ENCODE measurements around the gene PHKB. TPM values are rescaled to one million over a fixed set of nuclear protein-coding genes. Genes with fewer than 3 reads are reported as not detected.
"Not testable (repeated sequence)": the region's sequence is repeated elsewhere in the genome, so short reads cannot be mapped to it uniquely, and the experiment has no call there.

Gene PHKB
- total RNA-seq, 2 experiments from 2014 or later: 12.6 to 12.8 TPM

DNA sequence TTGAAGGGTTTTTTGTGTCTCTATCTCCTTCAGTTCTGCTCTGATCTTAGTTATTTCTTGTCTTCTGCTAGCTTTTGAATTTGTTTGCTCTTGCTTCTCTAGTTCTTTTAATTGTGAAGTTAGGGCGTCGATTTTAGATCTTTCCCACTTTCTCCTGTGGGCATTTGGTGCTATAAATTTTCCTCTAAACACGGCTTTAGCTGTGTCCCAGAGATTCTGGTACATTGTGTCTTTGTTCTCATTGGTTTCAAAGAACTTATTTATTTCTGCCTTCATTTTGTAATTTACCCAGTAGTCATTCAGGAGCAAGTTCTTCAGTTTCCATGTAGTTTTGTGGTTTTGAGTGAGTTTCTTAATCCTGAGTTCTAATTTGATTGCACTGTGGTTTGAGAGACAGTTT is 90.1 kb downstream of the PHKB start:
- H3K4me3 Mint-ChIP-seq; H3K27ac Mint-ChIP-seq; H3K4me1 Mint-ChIP-seq; CTCF ChIA-PET; H3K27me3 Mint-ChIP-seq; ATAC-seq; intact Hi-C loops (cut with DNase I, micrococcal nuclease); DNase-seq; POLR2A ChIA-PET: not testable (repeated sequence)
- H3K9me3 Mint-ChIP-seq (ENCODE audit: low read depth): peaks cover 24% of the 10 kb centered on the region
- H3K36me3 Mint-ChIP-seq (ENCODE audit: low read depth): peaks cover 95% of the 10 kb centered on the region

DNA sequence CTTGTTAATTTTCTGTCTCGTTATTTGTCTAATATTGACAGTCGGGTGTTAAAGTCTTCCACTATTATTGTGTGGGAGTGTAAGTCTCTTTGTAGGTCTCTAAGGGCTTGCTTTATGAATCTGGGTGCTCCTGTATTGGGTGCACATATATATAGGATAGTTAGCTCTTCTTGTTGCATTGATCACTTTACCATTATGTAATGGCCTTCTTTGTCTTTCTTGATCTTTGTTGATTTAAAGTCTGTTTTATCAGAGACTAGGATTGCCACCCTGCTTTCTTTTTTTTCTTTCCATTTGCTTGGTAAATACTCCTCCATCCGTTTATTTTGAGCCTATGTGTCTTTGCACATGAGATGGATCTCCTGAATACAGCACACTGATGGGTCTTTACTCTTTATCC is 90.6 kb downstream of the PHKB start:
- Mint-ChIP-seq H3K9me3 (ENCODE audit: low read depth) (peaks cover 24% of the 10 kb centered on the region), H3K36me3 (ENCODE audit: low read depth) (peaks cover 94% of the 10 kb centered on the region)
- DNase-seq; intact Hi-C loops (cut with DNase I, micrococcal nuclease); POLR2A ChIA-PET; H3K27ac Mint-ChIP-seq; CTCF ChIA-PET; H3K4me1 Mint-ChIP-seq; H3K4me3 Mint-ChIP-seq; H3K27me3 Mint-ChIP-seq; ATAC-seq: not testable (repeated sequence)

DNA sequence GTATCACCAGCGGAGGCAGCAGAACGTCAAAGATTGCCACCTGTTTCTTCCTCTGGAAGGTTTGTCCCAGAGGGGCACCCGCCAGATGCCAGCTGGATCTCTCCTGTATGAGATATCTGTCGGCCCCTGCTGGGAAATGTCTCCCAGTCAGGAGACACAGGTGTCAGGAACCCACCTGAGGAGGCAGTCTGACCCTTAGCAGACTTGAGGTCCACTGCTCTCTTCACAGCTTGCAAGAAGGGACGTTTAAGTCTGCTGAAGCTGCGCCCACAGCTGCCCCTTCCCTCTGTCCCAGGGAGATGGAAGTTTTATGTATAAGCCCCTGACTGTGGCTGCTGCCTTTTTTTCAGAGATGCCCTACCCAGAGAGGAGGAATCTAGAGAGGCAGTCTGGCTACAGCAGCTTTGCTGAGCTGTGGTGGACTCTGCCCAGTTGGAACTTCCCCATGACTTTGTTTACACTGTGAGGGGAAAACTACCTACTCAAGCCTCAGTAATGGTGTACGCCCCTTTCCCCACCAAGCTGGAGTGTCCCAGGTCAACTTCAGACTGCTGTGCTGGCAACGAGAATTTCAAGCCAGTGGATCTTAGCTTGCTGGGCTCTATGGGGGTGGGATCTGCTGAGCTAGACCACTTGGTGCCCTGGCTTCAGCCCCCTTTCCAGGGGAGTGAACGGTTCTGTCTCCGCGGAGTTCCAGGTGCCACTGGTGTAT is 92.9 kb downstream of the PHKB start:
- H3K4me3 Mint-ChIP-seq: no peak overlapping the region
- no peaks in the 10 kb centered on the region for H3K27me3 Mint-ChIP-seq
- H3K9me3 Mint-ChIP-seq (ENCODE audit: low read depth): peaks cover 22% of the 10 kb centered on the region
- no peaks in the 10 kb centered on the region for H3K4me1 Mint-ChIP-seq
- peaks cover 78% of the 10 kb centered on the region for H3K36me3 Mint-ChIP-seq (ENCODE audit: low read depth)
- ATAC-seq (no peak), DNase-seq (no peak)
- intact Hi-C loops (cut with DNase I, micrococcal nuclease): no loop called here
- CTCF ChIA-PET: interaction anchor here (0.7 kb wide), 1 partner anchor 227 kb away, joined by 3 read pairs; no protein-coding TSS in a partner anchor
- POLR2A ChIA-PET: no interaction called here
- no peak overlapping the region for H3K27ac Mint-ChIP-seq

DNA sequence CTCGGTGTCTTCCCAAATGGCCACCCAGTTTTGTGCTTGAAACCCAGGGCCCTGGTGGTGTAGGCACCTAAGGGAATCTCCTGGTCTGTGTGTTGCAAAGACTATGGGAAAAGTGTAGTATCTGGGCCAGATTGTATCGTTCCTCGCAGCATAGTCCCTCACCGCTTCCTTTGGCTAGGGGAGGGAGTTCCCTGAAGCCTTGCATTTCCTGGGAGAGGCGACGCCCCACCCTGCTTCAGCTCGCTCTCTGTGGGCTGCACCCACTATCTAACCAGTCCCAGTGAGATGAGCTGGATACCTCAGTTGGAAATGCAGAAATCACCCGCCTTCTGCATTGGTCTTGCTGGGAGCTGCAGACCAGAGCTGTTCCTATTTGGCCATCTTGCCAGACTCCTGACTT is 93.5 kb downstream of the PHKB start:
- intact Hi-C loops (cut with DNase I, micrococcal nuclease); DNase-seq: not testable (repeated sequence)
- CTCF ChIA-PET: interaction anchor here (0.7 kb wide), 1 partner anchor 226 kb away, joined by 3 read pairs; no protein-coding TSS in a partner anchor

DNA sequence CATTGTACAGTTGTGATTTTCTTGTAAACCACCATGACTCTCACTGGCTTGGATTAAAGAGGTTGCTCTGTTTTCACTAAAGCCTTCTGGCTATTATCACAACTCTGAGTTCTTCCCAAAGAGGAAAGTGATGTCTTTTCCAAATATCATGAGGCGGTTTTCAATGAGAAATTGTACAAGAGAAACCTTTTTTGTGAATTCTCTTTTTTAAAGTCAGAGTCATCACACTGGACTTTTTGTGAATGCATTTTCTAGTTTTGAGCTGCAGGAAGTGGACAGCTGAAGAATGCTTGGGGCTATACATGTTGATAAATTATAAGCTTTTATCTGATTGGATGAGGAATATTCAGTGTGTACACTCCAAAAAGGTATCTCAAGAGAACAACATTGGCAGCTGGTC is 100.2 kb downstream of the PHKB start:
- H3K4me3 Mint-ChIP-seq: no peak overlapping the region
- intact Hi-C loops (cut with DNase I, micrococcal nuclease): no loop called here
- no peaks in the 10 kb centered on the region for H3K27me3 Mint-ChIP-seq
- H3K9me3 Mint-ChIP-seq (ENCODE audit: low read depth): peaks cover 6% of the 10 kb centered on the region
- DNase-seq (no peak), ATAC-seq (no peak)
- peaks cover 41% of the 10 kb centered on the region for H3K36me3 Mint-ChIP-seq (ENCODE audit: low read depth)
- peaks cover 16% of the 10 kb centered on the region for H3K4me1 Mint-ChIP-seq
- ChIA-PET POLR2A (no interaction called here), CTCF (no interaction called here)
- no peak overlapping the region for H3K27ac Mint-ChIP-seq

More for the DNA sequence above, 93.5 kb downstream of the PHKB start:
- H3K27me3 Mint-ChIP-seq, POLR2A ChIA-PET, H3K27ac Mint-ChIP-seq, H3K4me3 Mint-ChIP-seq, ATAC-seq, H3K4me1 Mint-ChIP-seq: not testable (repeated sequence)
- H3K9me3 Mint-ChIP-seq (ENCODE audit: low read depth): peaks cover 22% of the 10 kb centered on the region
- H3K36me3 Mint-ChIP-seq (ENCODE audit: low read depth): peaks cover 73% of the 10 kb centered on the region

DNA sequence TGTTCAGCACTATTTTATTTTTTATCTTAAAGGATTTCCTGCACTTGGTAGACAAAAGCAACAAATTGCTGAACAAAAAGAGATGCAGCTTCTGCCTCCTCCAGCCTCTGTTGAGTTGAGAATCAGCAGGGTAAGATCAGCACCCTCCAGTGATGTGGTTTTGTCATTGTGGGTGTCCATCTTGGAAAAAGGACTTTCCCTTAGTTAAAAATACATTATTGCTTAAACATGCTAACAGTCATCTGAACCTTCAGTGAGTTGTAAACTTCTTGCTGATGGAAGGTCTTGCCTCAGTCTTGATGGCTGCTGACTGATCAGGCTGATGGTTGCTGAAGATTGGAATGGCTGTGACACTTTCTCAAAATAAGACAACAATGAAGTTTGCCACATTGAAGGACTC is 101.2 kb downstream of the PHKB start:
- H3K27me3 Mint-ChIP-seq: no peaks in the 10 kb centered on the region
- peaks cover 26% of the 10 kb centered on the region for H3K4me1 Mint-ChIP-seq
- peaks cover 43% of the 10 kb centered on the region for H3K36me3 Mint-ChIP-seq (ENCODE audit: low read depth)
- ChIA-PET POLR2A (no interaction called here), CTCF (interaction anchor here (0.9 kb wide), 2 partner anchors 87 to 282 kb away, joined by 3 read pairs; no protein-coding TSS in a partner anchor)
- peaks cover 10% of the 10 kb centered on the region for H3K9me3 Mint-ChIP-seq (ENCODE audit: low read depth)
- ATAC-seq (no peak), DNase-seq (no peak)
- intact Hi-C loops (cut with DNase I, micrococcal nuclease): no loop called here
- no peak overlapping the region for H3K27ac Mint-ChIP-seq
- no peak overlapping the region for H3K4me3 Mint-ChIP-seq

DNA sequence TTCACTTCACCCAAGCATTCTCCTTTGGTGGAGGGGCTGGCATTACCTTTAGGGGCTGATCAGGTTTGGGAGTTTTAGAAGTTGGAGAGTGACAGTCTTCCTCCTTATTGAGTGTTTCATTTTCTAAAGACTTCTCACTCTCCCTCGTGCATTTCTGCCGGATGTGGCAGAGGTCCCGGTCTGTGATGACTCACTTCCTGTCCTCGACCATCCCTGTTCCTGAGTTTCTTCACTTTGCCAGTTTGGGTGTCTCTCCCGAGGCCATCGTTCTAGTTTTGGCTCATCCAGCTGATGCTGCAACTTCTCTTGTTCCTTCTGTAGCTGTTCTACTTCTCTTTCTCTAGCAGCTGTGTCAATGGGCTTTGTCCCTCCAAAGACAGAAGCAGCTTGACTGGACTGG is 104.3 kb downstream of the PHKB start:
- H3K4me3 Mint-ChIP-seq: no peak overlapping the region

DNA sequence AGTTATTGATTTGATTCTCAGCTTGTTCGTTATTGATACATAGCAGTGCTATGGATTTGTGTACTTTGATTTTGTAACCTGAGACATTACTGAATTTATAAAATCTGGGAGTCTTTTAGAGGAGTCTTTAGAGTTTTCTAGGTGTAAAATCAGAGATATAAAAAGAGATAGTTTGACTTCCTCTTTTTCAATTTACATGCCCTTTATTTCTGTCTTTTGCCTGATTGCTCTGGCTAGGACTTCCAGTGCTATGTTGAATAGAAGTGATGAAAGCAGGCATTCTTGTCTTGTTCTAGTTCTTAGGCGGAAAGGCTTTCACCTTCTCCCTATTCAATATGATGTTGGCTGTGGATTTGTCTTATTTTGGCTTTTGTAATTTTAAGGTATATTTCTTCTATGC is 106.2 kb downstream of the PHKB start:
- ATAC-seq: no peak
- no peak for DNase-seq
- H3K36me3 Mint-ChIP-seq (ENCODE audit: low read depth): peaks cover 47% of the 10 kb centered on the region
- H3K4me1 Mint-ChIP-seq: peaks cover 44% of the 10 kb centered on the region
- peaks cover 14% of the 10 kb centered on the region for H3K9me3 Mint-ChIP-seq (ENCODE audit: low read depth)
- ChIA-PET CTCF (no interaction called here), POLR2A (no interaction called here)
- intact Hi-C loops (cut with DNase I, micrococcal nuclease): no loop called here
- H3K27ac Mint-ChIP-seq: no peak overlapping the region
- no peak overlapping the region for H3K4me3 Mint-ChIP-seq
- no peaks in the 10 kb centered on the region for H3K27me3 Mint-ChIP-seq

More for the DNA sequence above, 104.3 kb downstream of the PHKB start:
- Mint-ChIP-seq H3K36me3 (ENCODE audit: low read depth) (peaks cover 51% of the 10 kb centered on the region), H3K27ac (no peak overlapping the region), H3K4me1 (peaks cover 42% of the 10 kb centered on the region), H3K27me3 (no peaks in the 10 kb centered on the region), H3K9me3 (ENCODE audit: low read depth) (peaks cover 12% of the 10 kb centered on the region)
- no peak for ATAC-seq
- DNase-seq: peak; percentile 14
- intact Hi-C loops (cut with DNase I, micrococcal nuclease): no loop called here
- ChIA-PET POLR2A (no interaction called here), CTCF (interaction anchor here (0.7 kb wide), 1 partner anchor 71 kb away, joined by 3 read pairs; no protein-coding TSS in a partner anchor)

DNA sequence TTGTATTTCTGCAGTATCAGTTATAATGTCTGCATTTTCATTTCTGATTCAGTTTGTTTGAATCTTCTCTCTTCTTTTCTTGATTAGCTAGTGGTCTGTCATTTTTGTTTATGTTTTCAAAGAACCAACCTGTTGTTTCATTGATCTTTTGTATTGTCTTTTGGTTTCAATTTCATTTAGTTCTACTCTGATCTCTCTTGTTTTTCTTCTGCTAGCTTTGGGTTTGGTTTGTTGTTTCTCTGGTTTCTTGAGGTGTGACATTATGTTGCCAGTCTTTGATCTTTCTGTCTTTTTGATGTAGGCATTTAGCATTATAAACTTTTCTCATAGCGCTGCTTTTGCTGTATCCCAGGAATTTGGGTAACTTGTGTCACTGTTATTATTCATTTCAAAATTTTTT is 107.2 kb downstream of the PHKB start:
- CTCF ChIA-PET: interaction anchor here (1.0 to 1.6 kb wide), 2 partner anchors 11 to 14 kb away, joined by 3 read pairs; no protein-coding TSS in a partner anchor
- H3K27me3 Mint-ChIP-seq: no peaks in the 10 kb centered on the region
- no peak overlapping the region for H3K27ac Mint-ChIP-seq
- intact Hi-C loops (cut with DNase I, micrococcal nuclease): no loop called here
- DNase-seq (no peak), ATAC-seq (no peak)
- H3K4me3 Mint-ChIP-seq: no peak overlapping the region
- peaks cover 48% of the 10 kb centered on the region for H3K4me1 Mint-ChIP-seq
- H3K36me3 Mint-ChIP-seq (ENCODE audit: low read depth): peaks cover 47% of the 10 kb centered on the region
- H3K9me3 Mint-ChIP-seq (ENCODE audit: low read depth): peaks cover 14% of the 10 kb centered on the region
- POLR2A ChIA-PET: no interaction called here

DNA sequence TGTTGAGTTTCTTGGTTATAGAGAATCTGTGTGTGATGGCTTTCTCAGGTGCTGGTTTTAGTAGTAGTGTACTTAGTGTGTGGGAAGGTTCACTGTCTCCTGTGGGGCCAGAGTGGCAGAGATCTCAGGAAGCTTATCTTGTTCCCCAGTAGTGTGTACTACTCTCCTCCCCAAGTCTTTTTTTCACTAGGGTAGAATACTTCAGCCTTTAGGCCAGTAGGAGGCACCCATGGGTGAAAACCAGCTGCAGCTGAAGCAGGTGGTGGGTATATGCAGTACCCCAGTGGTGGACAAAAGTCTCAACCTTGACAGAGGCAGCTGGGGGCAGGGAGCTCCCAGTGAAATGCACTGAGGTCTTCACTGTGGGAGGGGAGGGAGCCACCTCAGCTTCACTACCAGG is 109.9 kb downstream of the PHKB start:
- no peak for DNase-seq
- H3K36me3 Mint-ChIP-seq (ENCODE audit: low read depth): peaks cover 30% of the 10 kb centered on the region
- H3K27me3 Mint-ChIP-seq: no peaks in the 10 kb centered on the region
- peaks cover 13% of the 10 kb centered on the region for H3K9me3 Mint-ChIP-seq (ENCODE audit: low read depth)
- no peak overlapping the region for H3K27ac Mint-ChIP-seq
- no peak overlapping the region for H3K4me3 Mint-ChIP-seq
- peaks cover 57% of the 10 kb centered on the region for H3K4me1 Mint-ChIP-seq
- ATAC-seq: no peak
- intact Hi-C loops (cut with DNase I, micrococcal nuclease): loop anchor here (10.0 kb wide), 2 partner anchors 426 to 584 kb away; partner anchors contain the start of genes ABCC12 (in 2 of the 2) and NETO2 (in 1 of the 2)
- POLR2A ChIA-PET: no interaction called here
- CTCF ChIA-PET: no interaction called here

DNA sequence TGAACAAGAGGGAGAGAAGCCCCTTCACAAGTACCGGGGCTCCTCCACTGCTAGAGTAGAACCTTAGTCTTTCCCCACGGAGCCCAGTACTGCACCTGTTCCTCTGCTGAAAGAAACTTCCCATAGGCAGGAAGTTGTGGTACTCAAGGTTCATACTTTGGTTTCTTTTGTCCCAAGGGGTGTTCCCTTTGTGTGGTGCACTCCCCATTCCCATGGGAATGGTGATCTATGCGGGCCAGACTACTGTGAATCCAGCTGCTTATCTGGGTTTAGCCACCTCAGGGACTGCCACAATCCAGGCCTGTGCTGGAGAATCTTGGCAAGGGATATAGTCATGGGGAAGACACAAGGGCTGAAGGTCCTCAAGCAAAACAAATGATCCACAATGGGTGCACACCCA is 110.6 kb downstream of the PHKB start:
- no peaks in the 10 kb centered on the region for H3K27me3 Mint-ChIP-seq

More for the DNA sequence above, 110.6 kb downstream of the PHKB start:
- Mint-ChIP-seq H3K4me1 (peaks cover 54% of the 10 kb centered on the region), H3K4me3 (no peak overlapping the region), H3K36me3 (ENCODE audit: low read depth) (peaks cover 28% of the 10 kb centered on the region), H3K27ac (no peak overlapping the region), H3K9me3 (ENCODE audit: low read depth) (peaks cover 9% of the 10 kb centered on the region)
- intact Hi-C loops (cut with DNase I, micrococcal nuclease): loop anchor here (10.0 kb wide), 2 partner anchors 427 to 583 kb away; partner anchors contain the start of genes ABCC12 (in 2 of the 2) and NETO2 (in 1 of the 2)
- ChIA-PET CTCF (no interaction called here), POLR2A (no interaction called here)
- DNase-seq (no peak), ATAC-seq (no peak)

All from activated CD4-positive, alpha-beta T cell treated with anti-CD3 and anti-CD28 coated beads for 36 hours (primary cell).